GM21447 (cell line): ENCODE data around the gene TCEANC.
"Not testable (repeated sequence)": the region's sequence is repeated elsewhere in the genome, so short reads cannot be mapped to it uniquely, and the experiment has no call there.

Source experiments
- ATAC-seq: cut with Tn5 transposase; IDR thresholded peaks from one replicate; pipeline ENCODE4 v1.9.1; 2021; ENCODE audit not compliant: unreplicated experiment

The TCEANC gene

GRCh38 chrX:13652850-13653693, at the start of gene TCEANC:
Gene TCEANC (plus strand): TSS chrX:13653141. CDS start chrX:13662509, 9,368 bp downstream.
- ATAC-seq = peak; percentile 92

GRCh38 chrX:13605611-13606010, 47.3 kb upstream of the TCEANC start:
- no peak for ATAC-seq

- ATAC-seq = no peak
These were observed 45.5 kb upstream of the TCEANC start for GRCh38 chrX:13607331-13607995.

GRCh38 chrX:13607996-13608365, 45.0 kb upstream of the TCEANC start:
- ATAC-seq = no peak

GRCh38 chrX:13614154-13614553, 38.8 kb upstream of the TCEANC start:
- no peak for ATAC-seq

GRCh38 chrX:13620207-13620606, 32.7 kb upstream of the TCEANC start:
- no peak for ATAC-seq

- ATAC-seq = no peak
These were observed 30.5 kb upstream of the TCEANC start for GRCh38 chrX:13622401-13622964.

GRCh38 chrX:13627306-13627705, 25.6 kb upstream of the TCEANC start:
- ATAC-seq = no peak

GRCh38 chrX:13637224-13637623, 15.7 kb upstream of the TCEANC start:
- not testable (repeated sequence) for ATAC-seq

- ATAC-seq = no peak
These were observed 14.9 kb upstream of the TCEANC start for GRCh38 chrX:13638021-13638420.

- ATAC-seq = no peak
These were observed 14.1 kb upstream of the TCEANC start for GRCh38 chrX:13638826-13639225.

- ATAC-seq = not testable (repeated sequence)
These were observed 11.3 kb upstream of the TCEANC start for GRCh38 chrX:13641684-13642083.

GRCh38 chrX:13645464-13646153, 7.3 kb upstream of the TCEANC start:
- no peak for ATAC-seq

GRCh38 chrX:13646154-13646549, 6.8 kb upstream of the TCEANC start:
- ATAC-seq = no peak

GRCh38 chrX:13647709-13648212, 5.2 kb upstream of the TCEANC start:
- ATAC-seq = no peak

- ATAC-seq = not testable (repeated sequence)
These were observed 4.6 kb upstream of the TCEANC start for GRCh38 chrX:13648336-13648735.

GRCh38 chrX:13649838-13650237, 3.1 kb upstream of the TCEANC start:
- no peak for ATAC-seq

GRCh38 chrX:13650318-13650717, 2.6 kb upstream of the TCEANC start:
- no peak for ATAC-seq

- no peak for ATAC-seq
These were observed 1.8 kb upstream of the TCEANC start for GRCh38 chrX:13651150-13651549.

- no peak for ATAC-seq
These were observed 601 bp upstream of the TCEANC start for GRCh38 chrX:13652287-13652793.

- ATAC-seq = no peak
These were observed 1.2 kb downstream of the TCEANC start for GRCh38 chrX:13654116-13654515.
